OCI-LY3 (cell line): ENCODE results near the gene EFHD1.

ENCODE experiments used
- EZH2phosphoT487 ChIP-seq: fragments of 200-600 bp; shearing (Covaris generic); IDR thresholded peaks from 2 replicates; pipeline ENCODE4 v1.6.1; 2018; ENCODE audit warnings: antibody characterized with exemption, mixed run types, low read depth
- TF ChIP-seq, protein P1 (sequence below): fragments of 200-600, 300-600 bp; sonication (generic); IDR thresholded peaks from 2 replicates; pipeline ENCODE4 v1.5.1; 2014; ENCODE audit warnings: antibody characterized with exemption, low read length, low read depth

DNA sequence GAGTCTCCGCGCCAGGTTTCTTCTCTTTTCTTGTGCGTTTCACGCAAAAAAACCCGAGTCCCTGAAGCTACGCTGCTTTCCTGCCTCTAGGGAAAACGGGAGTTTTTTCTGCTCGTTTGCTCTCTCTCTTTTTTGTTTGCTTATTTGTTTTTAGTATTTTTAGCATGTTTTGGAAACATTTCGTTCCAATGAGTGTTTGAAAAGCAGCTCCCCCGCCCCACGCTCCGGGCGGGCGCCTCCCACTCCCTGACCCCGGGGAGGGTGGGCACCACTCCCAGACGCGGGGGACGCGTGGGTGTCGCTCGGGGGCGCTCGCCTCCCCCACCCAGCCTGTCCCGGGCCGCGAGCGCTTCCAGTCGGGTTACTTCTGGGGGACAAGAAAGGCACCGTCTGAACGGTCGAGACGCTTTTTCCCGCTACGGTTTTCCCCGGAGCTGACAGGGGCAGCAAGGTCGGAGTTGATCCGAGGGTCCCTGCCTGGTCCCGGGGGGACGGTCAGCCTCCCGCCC lies 446 bp upstream of the EFHD1 start:
- TF ChIP-seq, protein P1, sequence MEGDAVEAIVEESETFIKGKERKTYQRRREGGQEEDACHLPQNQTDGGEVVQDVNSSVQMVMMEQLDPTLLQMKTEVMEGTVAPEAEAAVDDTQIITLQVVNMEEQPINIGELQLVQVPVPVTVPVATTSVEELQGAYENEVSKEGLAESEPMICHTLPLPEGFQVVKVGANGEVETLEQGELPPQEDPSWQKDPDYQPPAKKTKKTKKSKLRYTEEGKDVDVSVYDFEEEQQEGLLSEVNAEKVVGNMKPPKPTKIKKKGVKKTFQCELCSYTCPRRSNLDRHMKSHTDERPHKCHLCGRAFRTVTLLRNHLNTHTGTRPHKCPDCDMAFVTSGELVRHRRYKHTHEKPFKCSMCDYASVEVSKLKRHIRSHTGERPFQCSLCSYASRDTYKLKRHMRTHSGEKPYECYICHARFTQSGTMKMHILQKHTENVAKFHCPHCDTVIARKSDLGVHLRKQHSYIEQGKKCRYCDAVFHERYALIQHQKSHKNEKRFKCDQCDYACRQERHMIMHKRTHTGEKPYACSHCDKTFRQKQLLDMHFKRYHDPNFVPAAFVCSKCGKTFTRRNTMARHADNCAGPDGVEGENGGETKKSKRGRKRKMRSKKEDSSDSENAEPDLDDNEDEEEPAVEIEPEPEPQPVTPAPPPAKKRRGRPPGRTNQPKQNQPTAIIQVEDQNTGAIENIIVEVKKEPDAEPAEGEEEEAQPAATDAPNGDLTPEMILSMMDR = no peak
- TF ChIP-seq EZH2phosphoT487 = no peak
